H9 (cell line): ENCODE data around the gene NOP56. TPM values are rescaled to one million over a fixed set of nuclear protein-coding genes. Genes with fewer than 3 reads are reported as not detected.

Experiments
- DNase-seq: peaks from one replicate; pipeline ENCODE4 v3.0.0-alpha.2; 2017
- H2AFZ ChIP-seq: one replicate; pipeline ENCODE4 v1.6.1; 2013; ENCODE audit warnings: mild to moderate bottlenecking, low read length, control low read depth, moderate library complexity
- H2AK5ac ChIP-seq: 2 replicates; pipeline ENCODE4 v1.6.1; 2013; ENCODE audit warnings: low read length, control low read depth, mixed read lengths; ENCODE audit not compliant: insufficient read length
- H2BK120ac ChIP-seq: one replicate; pipeline ENCODE4 v1.6.1; 2013; ENCODE audit warnings: low read depth, mild to moderate bottlenecking, low read length, control low read depth, inconsistent platforms; ENCODE audit not compliant: poor library complexity, severe bottlenecking
- H2BK12ac ChIP-seq: 2 replicates; pipeline ENCODE4 v1.6.1; 2013; ENCODE audit warnings: low read length, control low read depth, mixed read lengths, low read depth; ENCODE audit not compliant: insufficient read length
- H2BK15ac ChIP-seq: 2 replicates; pipeline ENCODE4 v1.6.1; 2013; ENCODE audit warnings: low read depth, low read length, control low read depth
- H2BK20ac ChIP-seq: one replicate; pipeline ENCODE4 v1.6.1; 2013; ENCODE audit warnings: low read depth, mild to moderate bottlenecking, low read length, control low read depth, inconsistent platforms; ENCODE audit not compliant: poor library complexity, severe bottlenecking
- H2BK5ac ChIP-seq: 2 replicates; pipeline ENCODE4 v1.6.1; 2013; ENCODE audit warnings: low read length, control low read depth, mixed read lengths; ENCODE audit not compliant: insufficient read length
- H3K14ac ChIP-seq: 2 replicates; pipeline ENCODE4 v1.6.1; 2013; ENCODE audit warnings: low read length, control low read depth; ENCODE audit not compliant: insufficient read depth
- H3K18ac ChIP-seq: 2 replicates; pipeline ENCODE4 v1.6.1; 2013; ENCODE audit warnings: low read depth, mild to moderate bottlenecking, mixed read lengths, low read length, control low read depth; ENCODE audit not compliant: insufficient read length
- H3K23ac ChIP-seq: 2 replicates; pipeline ENCODE4 v1.6.1; 2013; ENCODE audit warnings: low read length, control low read depth, mixed read lengths, low read depth; ENCODE audit not compliant: insufficient read length
- H3K23me2 ChIP-seq: 2 replicates; pipeline ENCODE4 v1.6.1; 2013; ENCODE audit warnings: low read depth, mild to moderate bottlenecking, mixed read lengths, low read length, control low read depth; ENCODE audit not compliant: insufficient read length, poor library complexity, severe bottlenecking
- H3K27ac ChIP-seq: 2 replicates; pipeline ENCODE4 v1.5.1; 2013; ENCODE audit warnings: low read length, control low read depth, mixed read lengths, low read depth; ENCODE audit not compliant: insufficient read length
- H3K27me3 ChIP-seq: 2 replicates; pipeline ENCODE4 v1.6.1; 2013; ENCODE audit warnings: low read length, control low read depth, inconsistent platforms; ENCODE audit not compliant: insufficient read depth
- H3K4ac ChIP-seq: 2 replicates; pipeline ENCODE4 v1.6.1; 2013; ENCODE audit warnings: low read depth, mild to moderate bottlenecking, control low read depth, inconsistent platforms, low read length, moderate library complexity
- H3K4me1 ChIP-seq: 2 replicates; pipeline ENCODE4 v1.6.1; 2013; ENCODE audit warnings: low read length, control low read depth, inconsistent platforms; ENCODE audit not compliant: insufficient read depth
- H3K4me2 ChIP-seq: 2 replicates; pipeline ENCODE4 v1.6.1; 2013; ENCODE audit warnings: low read length, control low read depth, mixed read lengths; ENCODE audit not compliant: insufficient read length, insufficient read depth
- H3K56ac ChIP-seq: 2 replicates; pipeline ENCODE4 v1.6.1; 2013; ENCODE audit warnings: low read depth, mild to moderate bottlenecking, mixed read lengths, low read length, control low read depth; ENCODE audit not compliant: insufficient read length
- H3K79me1 ChIP-seq: 2 replicates; pipeline ENCODE4 v1.6.1; 2013; ENCODE audit warnings: low read depth, mild to moderate bottlenecking, moderate library complexity, low read length, control low read depth, inconsistent platforms; ENCODE audit not compliant: insufficient read depth, poor library complexity, severe bottlenecking
- H3K79me2 ChIP-seq: 2 replicates; pipeline ENCODE4 v1.6.1; 2013; ENCODE audit warnings: low read length, control low read depth, inconsistent platforms; ENCODE audit not compliant: insufficient read depth
- H3K9ac ChIP-seq: 2 replicates; pipeline ENCODE4 v1.6.1; 2013; ENCODE audit warnings: low read length, control low read depth, mixed read lengths; ENCODE audit not compliant: insufficient read length; ENCODE audit errors: extremely low read depth
- H3K9me3 ChIP-seq: one replicate; pipeline ENCODE4 v1.6.1; 2013; ENCODE audit warnings: low read depth, low read length, inconsistent platforms; ENCODE audit not compliant: control insufficient read depth
- H3T11ph ChIP-seq: one replicate; pipeline ENCODE4 v1.6.1; 2013; ENCODE audit warnings: mild to moderate bottlenecking, low read length, control low read depth, inconsistent platforms
- H4K20me1 ChIP-seq: one replicate; pipeline ENCODE4 v1.6.1; 2013; ENCODE audit not compliant: control insufficient read depth, insufficient read length, insufficient read depth
- H4K5ac ChIP-seq: 2 replicates; pipeline ENCODE4 v1.6.1; 2013; ENCODE audit warnings: low read depth, mild to moderate bottlenecking, mixed read lengths, low read length, control low read depth; ENCODE audit not compliant: insufficient read length
- H4K8ac ChIP-seq: replicated peaks from 2 replicates; pipeline ENCODE4 v1.6.1; 2013; ENCODE audit warnings: low read length, control low read depth, mixed read lengths, low read depth; ENCODE audit not compliant: insufficient read length
- H4K91ac ChIP-seq: 2 replicates; pipeline ENCODE4 v1.6.1; 2013; ENCODE audit warnings: low read depth, mild to moderate bottlenecking, moderate library complexity, mixed read lengths, low read length, control low read depth; ENCODE audit not compliant: insufficient read length
- H3K27ac Mint-ChIP-seq, 3 experiments: 2 replicates in 2 of 3; 3 replicates in 1 of 3; pipeline ENCODE4 v1.8.0; 2020 to 2021; ENCODE audit warnings: mixed read lengths in 3 of 3, mild to moderate bottlenecking in 1 of 3, moderate library complexity in 1 of 3
- H3K27me3 Mint-ChIP-seq: 2 replicates; pipeline ENCODE4 v1.8.0; 2021; ENCODE audit warnings: low read depth, mild to moderate bottlenecking, moderate library complexity, mixed read lengths
- H3K36me3 Mint-ChIP-seq, 3 experiments: 2 replicates in 2 of 3; 3 replicates in 1 of 3; pipeline ENCODE4 v1.8.0; 2020 to 2021; ENCODE audit warnings: low read depth in 3 of 3, mixed read lengths in 3 of 3; ENCODE audit not compliant: insufficient read depth in 1 of 3
- H3K4me1 Mint-ChIP-seq, 2 experiments: 2 replicates each; pipeline ENCODE4 v1.8.0; 2020; ENCODE audit warnings: mixed read lengths in 2 of 2
- H3K4me3 Mint-ChIP-seq, 2 experiments: 2 replicates in 1 of 2; 3 replicates in 1 of 2; pipeline ENCODE4 v1.8.0; 2020 to 2021; ENCODE audit warnings: mild to moderate bottlenecking in 2 of 2, mixed read lengths in 2 of 2, moderate library complexity in 1 of 2
- H3K9me3 Mint-ChIP-seq, 2 experiments: 2 replicates in 1 of 2; 3 replicates in 1 of 2; pipeline ENCODE4 v1.8.0; 2020; ENCODE audit warnings: mild to moderate bottlenecking in 2 of 2, mixed read lengths in 2 of 2, moderate library complexity in 1 of 2
- WGBS: extraction: QIAGEN DNeasy Blood & Tissue Kit; methylation state at CpG from one replicate; pipeline ENCODE4 v1.1.7; 2013; ENCODE audit warnings: missing lambda C conversion rate, low lambda C conversion rate, mixed read lengths; ENCODE audit not compliant: insufficient read length; ENCODE audit errors: extremely low coverage; 5-methylcytosine and 5-hydroxymethylcytosine counted together
- total RNA-seq: library from RNA; stranded (reverse); gene quantifications from 2 replicates; pipeline ENCODE4 v1.2.1, GENCODE V29; 2021
- TF ChIP-seq, protein P1 (sequence below): fragments of 200-600 bp; sonication (generic); conservative IDR thresholded peaks from 3 replicates; pipeline ENCODE4 v1.8.0; 2021; ENCODE audit warnings: antibody characterized with exemption, mild to moderate bottlenecking

The NOP56 gene
- total RNA-seq, 1 experiment from 2014 or later: 774 TPM

DNA sequence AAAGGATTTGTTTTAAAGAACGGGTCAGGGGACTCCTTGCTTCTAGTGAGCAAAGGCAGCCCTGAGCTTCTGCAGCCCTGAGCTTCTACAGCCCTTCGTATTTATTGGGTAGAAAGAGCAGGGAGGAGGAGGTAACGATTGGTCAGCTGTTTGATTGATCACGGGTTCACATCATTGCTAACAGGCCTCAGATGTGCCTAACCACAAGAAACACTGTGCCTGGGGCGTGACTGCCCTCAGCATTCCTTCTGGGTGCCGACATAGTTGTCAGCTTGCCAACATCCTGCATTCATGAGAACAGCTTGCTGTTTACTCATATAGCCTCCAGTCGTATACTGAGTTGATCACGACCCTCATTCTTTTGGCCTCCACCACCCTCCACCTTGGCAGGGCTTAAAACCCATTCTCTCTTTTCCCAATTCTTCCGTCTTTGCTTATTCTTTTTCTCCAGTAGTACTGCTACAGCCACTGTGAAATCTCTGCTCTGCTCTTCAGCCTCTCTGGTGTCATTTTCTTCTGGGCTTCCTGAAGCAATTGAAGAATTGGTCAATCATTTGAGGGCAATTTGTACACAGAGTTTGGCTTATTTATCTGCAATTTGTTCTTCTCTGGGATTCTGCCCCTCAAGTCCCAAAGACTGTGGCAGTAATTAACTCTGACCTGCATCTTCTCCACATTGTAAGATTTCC, 25.4 kb upstream of the NOP56 start:
- no peak for DNase-seq
- Mint-ChIP-seq H3K4me1 (no peaks in the 10 kb centered on the region), H3K36me3 (no peaks in the 10 kb centered on the region), H3K27ac (no peak overlapping the region; a peak in 1 of 7 replicates), H3K27me3 (peaks cover 48% of the 10 kb centered on the region), H3K4me3 (no peak overlapping the region), H3K9me3 (peaks cover 0 to 3% of the 10 kb centered on the region in 2 experiments; a peak in 2 of 5 replicates)
- H3T11ph ChIP-seq: no peak overlapping the region
- H3K4ac ChIP-seq: no peak overlapping the region
- no peak overlapping the region for H2AK5ac ChIP-seq
- no peak overlapping the region for H3K23ac ChIP-seq
- H4K20me1 ChIP-seq: no peaks in the 10 kb centered on the region
- H3K23me2 ChIP-seq: no peaks in the 10 kb centered on the region
- no peak overlapping the region for H3K27ac ChIP-seq
- H3K9ac ChIP-seq: no peak overlapping the region
- no peak overlapping the region for H4K5ac ChIP-seq
- no CpG with 5 or more reads among the region's 9 CpGs for WGBS
- H3K4me2 ChIP-seq: no peak overlapping the region
- no peak overlapping the region for H2BK15ac ChIP-seq
- H2BK5ac ChIP-seq: no peak overlapping the region
- no peak overlapping the region for H4K91ac ChIP-seq
- H3K4me1 ChIP-seq: no peaks in the 10 kb centered on the region
- no peak overlapping the region for H2AFZ ChIP-seq
- TF ChIP-seq, protein P1, sequence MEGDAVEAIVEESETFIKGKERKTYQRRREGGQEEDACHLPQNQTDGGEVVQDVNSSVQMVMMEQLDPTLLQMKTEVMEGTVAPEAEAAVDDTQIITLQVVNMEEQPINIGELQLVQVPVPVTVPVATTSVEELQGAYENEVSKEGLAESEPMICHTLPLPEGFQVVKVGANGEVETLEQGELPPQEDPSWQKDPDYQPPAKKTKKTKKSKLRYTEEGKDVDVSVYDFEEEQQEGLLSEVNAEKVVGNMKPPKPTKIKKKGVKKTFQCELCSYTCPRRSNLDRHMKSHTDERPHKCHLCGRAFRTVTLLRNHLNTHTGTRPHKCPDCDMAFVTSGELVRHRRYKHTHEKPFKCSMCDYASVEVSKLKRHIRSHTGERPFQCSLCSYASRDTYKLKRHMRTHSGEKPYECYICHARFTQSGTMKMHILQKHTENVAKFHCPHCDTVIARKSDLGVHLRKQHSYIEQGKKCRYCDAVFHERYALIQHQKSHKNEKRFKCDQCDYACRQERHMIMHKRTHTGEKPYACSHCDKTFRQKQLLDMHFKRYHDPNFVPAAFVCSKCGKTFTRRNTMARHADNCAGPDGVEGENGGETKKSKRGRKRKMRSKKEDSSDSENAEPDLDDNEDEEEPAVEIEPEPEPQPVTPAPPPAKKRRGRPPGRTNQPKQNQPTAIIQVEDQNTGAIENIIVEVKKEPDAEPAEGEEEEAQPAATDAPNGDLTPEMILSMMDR: no peak
- H3K79me2 ChIP-seq: no peaks in the 10 kb centered on the region
- no peak overlapping the region for H2BK20ac ChIP-seq
- no peak overlapping the region for H3K14ac ChIP-seq
- no peak overlapping the region for H2BK120ac ChIP-seq
- no peak overlapping the region for H2BK12ac ChIP-seq
- no peaks in the 10 kb centered on the region for H3K27me3 ChIP-seq
- H3K9me3 ChIP-seq: no peaks in the 10 kb centered on the region
- H3K18ac ChIP-seq: no peak overlapping the region
- no peak overlapping the region for H4K8ac ChIP-seq
- H3K79me1 ChIP-seq: no peaks in the 10 kb centered on the region
- no peak overlapping the region for H3K56ac ChIP-seq
